Breast epithelium (tissue), 4 donors: ENCODE results near the gene NKD2. TPM values are rescaled to one million over a fixed set of nuclear protein-coding genes. Genes with fewer than 3 reads are reported as not detected.

Experiments used
- DNase-seq, 2 donors: peaks; one replicate each; pipeline ENCODE4 v3.0.0-alpha.2; 2019; ENCODE audit warnings: low spot score in 2 of 2
- H3K27ac ChIP-seq, 2 donors: fragments of 200-600 bp; sonication (generic) in 1 of 2; one replicate each; pipeline ENCODE4 v1.5.1; 2016 to 2019; ENCODE audit warnings: mild to moderate bottlenecking in 1 of 2
- H3K27me3 ChIP-seq, 2 donors: fragments of 200-600 bp; sonication (generic) in 1 of 2; one replicate each; pipeline versions ENCODE4 v1.5.1 to v1.6.0; 2017 to 2019; ENCODE audit warnings: control low read depth in 1 of 2, mild to moderate bottlenecking in 1 of 2
- H3K36me3 ChIP-seq: fragments of 200-600 bp; one replicate; pipeline ENCODE4 v1.5.1; 2019
- H3K4me1 ChIP-seq, 2 donors: fragments of 200-600 bp; sonication (generic); one replicate each; pipeline ENCODE4 v1.5.1; 2016 to 2019; ENCODE audit warnings: control low read depth in 1 of 2
- H3K4me3 ChIP-seq, 3 donors: fragments of 200-600 bp; sonication (generic); 1 replicate in 2 of 3; 2 replicates in 1 of 3; pipeline ENCODE4 v1.5.1; 2016 to 2019; ENCODE audit warnings: mild to moderate bottlenecking in 3 of 3, moderate library complexity in 2 of 3
- H3K9me3 ChIP-seq, 2 donors: fragments of 200-600 bp; sonication (generic) in 1 of 2; one replicate each; pipeline ENCODE4 v1.5.1; 2016 to 2019; ENCODE audit warnings: control low read depth in 1 of 2
- POLR2A ChIP-seq: fragments of 450-650 bp; IDR thresholded peaks from one replicate; pipeline ENCODE4 v1.6.1; 2016; ENCODE audit warnings: antibody characterized with exemption, mild to moderate bottlenecking, moderate library complexity
- POLR2AphosphoS5 ChIP-seq, 3 donors: sonication (generic); formaldehyde crosslinking; IDR thresholded peaks; one replicate each; pipeline ENCODE4 v1.6.1; 2017; ENCODE audit warnings: antibody characterized with exemption in 3 of 3
- intact Hi-C: fragments of 100-400 bp; cut with DNase I; formaldehyde crosslinking; loops from one replicate; pipeline ENCODE4 v1.15.1; 2023; ENCODE audit warnings: low total_unique reads
- total RNA-seq, 3 donors: library from RNA; depleted of rRNA; stranded (reverse); fragments of >200 nt; gene quantifications; one replicate each; pipeline ENCODE4 v1.1.0, GENCODE V29; 2016
- TF ChIP-seq, protein P1 (sequence below), 3 donors: fragments of 450-650 bp; IDR thresholded peaks; one replicate each; pipeline ENCODE4 v1.5.1; 2016 to 2017; ENCODE audit warnings: antibody characterized with exemption in 3 of 3, mild to moderate bottlenecking in 3 of 3, moderate library complexity in 3 of 3

The NKD2 gene
- total RNA-seq, 3 donors from 2014 or later: 5.9 to 16.7 TPM; not detected in 1

DNA sequence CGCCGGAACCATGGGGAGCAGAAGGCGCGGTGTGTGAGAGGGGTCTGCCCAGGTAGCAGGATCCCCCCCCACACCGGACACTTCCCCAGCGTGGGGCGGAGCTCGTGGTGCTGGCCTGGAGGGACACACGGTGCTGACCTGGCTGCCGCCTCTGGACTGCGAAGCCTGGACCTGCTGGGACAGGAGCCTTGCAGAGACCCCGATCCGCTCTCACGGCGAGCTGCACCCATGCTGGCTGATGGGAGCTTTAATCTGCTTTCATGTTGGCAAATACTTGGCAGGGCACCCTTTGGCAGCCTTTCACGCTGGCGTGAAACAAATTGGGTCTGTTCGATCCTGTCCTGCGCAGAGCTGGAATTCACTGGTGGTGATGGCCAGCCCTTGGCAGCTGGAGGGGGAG, 7.4 kb downstream of the NKD2 start:
- Histone ChIP-seq H3K36me3 (no peaks in the 10 kb centered on the region), H3K9me3 (no peaks in the 10 kb centered on the region), H3K27me3 (no peaks in the 10 kb centered on the region), H3K4me1 (no peaks in the 10 kb centered on the region), H3K4me3 (peak overlapping the region in 2 of 3 donors; percentile 13 to 44), H3K27ac (no peak overlapping the region)
- intact Hi-C loops: no loop called here
- DNase-seq: peak in 1 of 2 donors; percentile 65
- TF ChIP-seq, protein P1, sequence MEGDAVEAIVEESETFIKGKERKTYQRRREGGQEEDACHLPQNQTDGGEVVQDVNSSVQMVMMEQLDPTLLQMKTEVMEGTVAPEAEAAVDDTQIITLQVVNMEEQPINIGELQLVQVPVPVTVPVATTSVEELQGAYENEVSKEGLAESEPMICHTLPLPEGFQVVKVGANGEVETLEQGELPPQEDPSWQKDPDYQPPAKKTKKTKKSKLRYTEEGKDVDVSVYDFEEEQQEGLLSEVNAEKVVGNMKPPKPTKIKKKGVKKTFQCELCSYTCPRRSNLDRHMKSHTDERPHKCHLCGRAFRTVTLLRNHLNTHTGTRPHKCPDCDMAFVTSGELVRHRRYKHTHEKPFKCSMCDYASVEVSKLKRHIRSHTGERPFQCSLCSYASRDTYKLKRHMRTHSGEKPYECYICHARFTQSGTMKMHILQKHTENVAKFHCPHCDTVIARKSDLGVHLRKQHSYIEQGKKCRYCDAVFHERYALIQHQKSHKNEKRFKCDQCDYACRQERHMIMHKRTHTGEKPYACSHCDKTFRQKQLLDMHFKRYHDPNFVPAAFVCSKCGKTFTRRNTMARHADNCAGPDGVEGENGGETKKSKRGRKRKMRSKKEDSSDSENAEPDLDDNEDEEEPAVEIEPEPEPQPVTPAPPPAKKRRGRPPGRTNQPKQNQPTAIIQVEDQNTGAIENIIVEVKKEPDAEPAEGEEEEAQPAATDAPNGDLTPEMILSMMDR (IDR thresholded peaks at IDR 0.05): no peak
- TF ChIP-seq POLR2A: no peak

DNA sequence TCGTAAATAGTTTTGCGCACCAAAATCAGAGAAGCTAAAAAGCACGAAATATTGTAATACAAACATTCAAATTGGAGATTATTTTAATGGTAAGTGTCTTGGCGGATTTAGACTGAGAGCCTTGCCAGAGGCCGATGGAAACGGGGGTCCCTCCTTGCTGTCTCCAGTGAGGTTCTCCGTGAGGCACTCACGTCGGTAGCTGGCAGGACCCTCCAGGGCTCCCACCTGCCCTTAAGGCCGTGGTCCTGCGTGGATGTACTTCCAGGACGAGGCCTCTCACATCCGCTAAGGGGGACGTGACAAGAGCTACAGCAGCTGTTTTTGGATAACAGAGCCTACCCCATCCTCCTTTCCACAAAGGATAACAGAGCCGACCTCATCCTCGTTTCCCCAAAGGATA, 7.9 kb downstream of the NKD2 start:
- Histone ChIP-seq H3K9me3 (no peaks in the 10 kb centered on the region), H3K27ac (no peak overlapping the region), H3K4me1 (no peaks in the 10 kb centered on the region), H3K36me3 (no peaks in the 10 kb centered on the region), H3K4me3 (peak overlapping the region in 2 of 3 donors; percentile 13 to 44), H3K27me3 (no peaks in the 10 kb centered on the region)
- DNase-seq: no peak
- intact Hi-C loops: no loop called here
- TF ChIP-seq POLR2AphosphoS5 (IDR thresholded peaks at IDR 0.05): no peak
- TF ChIP-seq, protein P1 (IDR thresholded peaks at IDR 0.05): no peak
- no peak for TF ChIP-seq POLR2A

DNA sequence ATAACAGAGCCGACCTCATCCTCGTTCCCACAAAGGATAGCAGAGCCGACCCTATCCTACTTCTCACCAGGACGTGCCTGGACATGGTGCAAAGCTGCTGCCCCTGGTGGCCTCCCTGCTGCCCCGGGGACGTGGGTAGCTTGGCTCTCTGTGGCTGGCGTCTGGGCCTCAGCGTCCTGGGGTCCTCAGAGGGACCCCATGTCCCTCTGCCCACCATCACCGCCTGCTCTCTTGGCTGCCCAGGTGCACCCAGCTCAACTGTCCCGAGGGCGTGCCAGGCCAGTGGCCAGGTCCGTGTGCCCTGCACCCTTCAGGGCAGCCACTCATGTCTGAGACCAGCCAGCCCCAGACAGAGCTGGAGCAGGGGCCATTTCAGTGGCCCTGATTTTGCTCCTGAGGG, 8.5 kb downstream of the NKD2 start:
- no peak for DNase-seq

DNA sequence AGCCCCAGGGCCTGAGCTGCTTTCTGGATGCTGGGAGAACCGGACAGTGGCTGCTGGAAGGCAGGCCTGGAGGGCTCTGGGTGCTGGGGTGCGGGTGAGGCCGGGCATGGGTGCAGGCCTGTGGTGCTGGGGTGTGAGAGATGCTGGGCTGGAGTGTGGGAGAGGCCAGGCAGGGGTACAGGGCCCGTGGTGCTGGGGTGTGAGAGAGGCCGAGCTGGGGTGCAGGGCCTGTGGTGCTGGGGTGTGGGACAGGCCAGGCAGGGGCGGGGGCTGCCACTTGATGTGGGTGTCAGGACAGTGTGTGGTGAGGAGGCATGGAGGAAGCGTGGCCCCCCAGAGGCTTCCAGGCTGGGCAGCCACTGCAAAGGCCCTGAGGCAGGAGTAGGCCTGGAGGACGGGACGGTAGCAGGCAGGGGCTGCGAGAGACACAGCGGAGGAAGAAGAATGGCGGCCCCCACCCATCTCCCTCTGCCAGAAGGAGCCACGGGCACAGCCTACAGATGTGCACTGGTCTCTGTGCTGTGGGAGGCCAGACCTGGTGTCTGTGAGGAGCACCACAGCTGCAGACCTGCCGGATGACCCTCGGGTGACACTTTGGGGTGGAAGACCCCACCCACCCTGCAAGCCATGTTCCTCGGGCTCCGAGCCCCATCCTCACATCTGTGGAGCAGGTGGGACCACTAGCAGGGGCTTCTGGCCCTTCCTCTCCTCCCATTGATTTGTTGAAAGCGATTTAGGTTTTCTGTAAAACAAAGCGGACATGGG, 9.3 kb downstream of the NKD2 start:
- H3K4me1 ChIP-seq: no peaks in the 10 kb centered on the region
- H3K27ac ChIP-seq: no peak overlapping the region
- TF ChIP-seq POLR2AphosphoS5 (IDR thresholded peaks at IDR 0.05) (no peak), POLR2A (no peak)
- TF ChIP-seq, protein P1 (IDR thresholded peaks at IDR 0.05): no peak
- no peak overlapping the region for H3K4me3 ChIP-seq
- DNase-seq: no peak
- H3K9me3 ChIP-seq: no peaks in the 10 kb centered on the region
- H3K36me3 ChIP-seq: no peaks in the 10 kb centered on the region
- H3K27me3 ChIP-seq: no peaks in the 10 kb centered on the region
- intact Hi-C loops: no loop called here

More for the DNA sequence above, 8.5 kb downstream of the NKD2 start:
- no peaks in the 10 kb centered on the region for H3K9me3 ChIP-seq
- H3K4me3 ChIP-seq: no peak overlapping the region
- no peaks in the 10 kb centered on the region for H3K27me3 ChIP-seq
- H3K27ac ChIP-seq: no peak overlapping the region
- intact Hi-C loops: no loop called here
- TF ChIP-seq, protein P1 (IDR thresholded peaks at IDR 0.05): no peak
- TF ChIP-seq POLR2AphosphoS5 (IDR thresholded peaks at IDR 0.05): no peak
- TF ChIP-seq POLR2A: no peak
- no peaks in the 10 kb centered on the region for H3K36me3 ChIP-seq
- H3K4me1 ChIP-seq: no peaks in the 10 kb centered on the region

DNA sequence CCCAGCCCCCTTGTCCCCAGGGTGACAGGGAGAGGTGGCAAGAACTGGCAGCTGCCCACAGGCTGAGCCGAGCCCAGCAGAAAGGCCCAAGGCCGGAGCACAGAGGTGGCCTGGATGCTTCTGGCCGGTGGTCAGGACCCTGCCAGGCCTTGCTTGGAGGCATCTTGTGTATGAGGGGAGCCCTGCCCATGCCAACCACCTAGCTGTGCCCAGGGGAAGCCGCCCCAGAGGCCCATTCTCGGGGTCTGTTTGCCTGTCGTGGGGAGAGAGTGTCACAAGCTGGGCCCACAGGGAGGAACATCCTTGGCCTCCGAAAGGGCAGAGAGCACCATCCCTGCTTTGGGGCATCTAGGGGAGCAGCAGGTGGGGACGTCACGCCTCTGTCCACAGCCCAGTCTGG, 10.0 kb downstream of the NKD2 start:
- no peak for DNase-seq
- H3K27me3 ChIP-seq: no peaks in the 10 kb centered on the region
- H3K9me3 ChIP-seq: no peaks in the 10 kb centered on the region
- H3K4me3 ChIP-seq: no peak overlapping the region
- H3K27ac ChIP-seq: no peak overlapping the region
- H3K36me3 ChIP-seq: no peaks in the 10 kb centered on the region
- no peaks in the 10 kb centered on the region for H3K4me1 ChIP-seq
- intact Hi-C loops: no loop called here
- TF ChIP-seq POLR2AphosphoS5 (IDR thresholded peaks at IDR 0.05) (no peak), POLR2A (no peak)
- TF ChIP-seq, protein P1 (IDR thresholded peaks at IDR 0.05): no peak
